ENCODE measurements around the gene METTL2B.
"Not testable (repeated sequence)": the region's sequence is repeated elsewhere in the genome, so short reads cannot be mapped to it uniquely, and the experiment has no call there.

Gene METTL2B

DNA sequence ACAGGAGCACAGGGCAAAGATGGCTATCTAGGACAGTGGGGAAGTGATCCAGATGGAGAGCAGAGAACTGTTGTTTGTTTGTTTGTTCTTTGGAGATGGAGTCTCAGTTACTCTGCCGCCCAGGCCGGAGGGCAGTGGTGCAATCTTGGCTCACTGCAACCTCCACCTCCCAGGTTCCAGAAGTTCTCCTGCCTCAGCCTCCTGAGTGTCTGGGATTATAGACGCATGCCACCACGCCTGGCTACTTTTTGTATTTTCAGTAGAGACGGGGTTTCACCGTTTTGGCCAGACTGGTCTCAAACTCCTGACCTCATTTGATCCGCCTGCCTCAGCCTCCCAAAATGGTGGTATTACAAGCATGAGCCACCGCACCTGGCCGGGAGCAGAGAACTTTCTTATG is 20.9 kb downstream of the METTL2B start:
- no peak for DNase-seq (ENCODE audit: low read depth)
- no peak overlapping the region for H3K4me3 ChIP-seq (ENCODE audit: control insufficient read depth, low read depth, low read length)

DNA sequence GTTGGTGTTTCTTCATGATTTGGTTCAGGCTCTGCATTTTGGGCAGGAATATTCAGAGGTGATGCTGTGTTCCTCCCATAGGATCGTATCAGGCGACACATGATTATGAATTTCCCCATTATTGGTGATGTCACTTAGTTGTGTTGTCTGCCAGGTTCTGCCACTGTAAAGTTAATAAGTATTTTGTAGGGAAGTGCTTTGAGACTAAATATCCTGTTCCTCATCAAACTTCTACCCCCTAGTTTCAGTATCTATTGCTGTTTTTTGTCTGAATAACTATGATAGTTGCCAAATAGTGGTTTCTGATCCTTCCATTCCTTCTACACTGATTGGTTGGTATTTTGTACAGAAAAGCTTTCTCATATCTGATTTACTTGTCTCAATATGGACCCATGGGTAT is 28.9 kb downstream of the METTL2B start:
- H3K4me3 ChIP-seq (ENCODE audit: control insufficient read depth, low read depth, low read length); DNase-seq (ENCODE audit: low read depth): not testable (repeated sequence)

More for the DNA sequence above, 20.9 kb downstream of the METTL2B start:
- TF ChIP-seq, protein P1, sequence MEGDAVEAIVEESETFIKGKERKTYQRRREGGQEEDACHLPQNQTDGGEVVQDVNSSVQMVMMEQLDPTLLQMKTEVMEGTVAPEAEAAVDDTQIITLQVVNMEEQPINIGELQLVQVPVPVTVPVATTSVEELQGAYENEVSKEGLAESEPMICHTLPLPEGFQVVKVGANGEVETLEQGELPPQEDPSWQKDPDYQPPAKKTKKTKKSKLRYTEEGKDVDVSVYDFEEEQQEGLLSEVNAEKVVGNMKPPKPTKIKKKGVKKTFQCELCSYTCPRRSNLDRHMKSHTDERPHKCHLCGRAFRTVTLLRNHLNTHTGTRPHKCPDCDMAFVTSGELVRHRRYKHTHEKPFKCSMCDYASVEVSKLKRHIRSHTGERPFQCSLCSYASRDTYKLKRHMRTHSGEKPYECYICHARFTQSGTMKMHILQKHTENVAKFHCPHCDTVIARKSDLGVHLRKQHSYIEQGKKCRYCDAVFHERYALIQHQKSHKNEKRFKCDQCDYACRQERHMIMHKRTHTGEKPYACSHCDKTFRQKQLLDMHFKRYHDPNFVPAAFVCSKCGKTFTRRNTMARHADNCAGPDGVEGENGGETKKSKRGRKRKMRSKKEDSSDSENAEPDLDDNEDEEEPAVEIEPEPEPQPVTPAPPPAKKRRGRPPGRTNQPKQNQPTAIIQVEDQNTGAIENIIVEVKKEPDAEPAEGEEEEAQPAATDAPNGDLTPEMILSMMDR (conservative IDR thresholded peaks at IDR 0.05; ENCODE audit: control insufficient read depth, insufficient read depth, low read depth, low read length) = no peak

DNA sequence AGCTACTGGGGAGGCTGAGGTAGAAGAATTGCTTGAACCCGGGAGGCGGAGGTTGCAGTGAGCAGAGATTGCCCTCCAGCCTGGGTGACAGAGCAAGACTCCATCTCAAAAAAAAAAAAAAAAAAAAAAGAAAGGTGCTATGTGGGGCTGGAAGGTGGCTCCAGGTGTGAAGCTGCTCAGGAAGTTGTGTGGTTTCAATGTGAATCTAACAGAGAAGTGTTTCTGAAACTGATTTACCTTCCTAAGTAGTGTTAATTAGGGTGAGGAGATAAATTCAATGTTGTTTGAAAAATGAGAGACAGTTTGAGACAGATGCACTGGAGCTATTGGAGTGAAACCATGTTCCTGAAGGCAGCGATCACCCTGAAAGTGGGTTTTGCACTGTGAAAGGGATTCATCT is 30.3 kb downstream of the METTL2B start:
- not testable (repeated sequence) for H3K4me3 ChIP-seq (ENCODE audit: control insufficient read depth, low read depth, low read length); DNase-seq (ENCODE audit: low read depth)

DNA sequence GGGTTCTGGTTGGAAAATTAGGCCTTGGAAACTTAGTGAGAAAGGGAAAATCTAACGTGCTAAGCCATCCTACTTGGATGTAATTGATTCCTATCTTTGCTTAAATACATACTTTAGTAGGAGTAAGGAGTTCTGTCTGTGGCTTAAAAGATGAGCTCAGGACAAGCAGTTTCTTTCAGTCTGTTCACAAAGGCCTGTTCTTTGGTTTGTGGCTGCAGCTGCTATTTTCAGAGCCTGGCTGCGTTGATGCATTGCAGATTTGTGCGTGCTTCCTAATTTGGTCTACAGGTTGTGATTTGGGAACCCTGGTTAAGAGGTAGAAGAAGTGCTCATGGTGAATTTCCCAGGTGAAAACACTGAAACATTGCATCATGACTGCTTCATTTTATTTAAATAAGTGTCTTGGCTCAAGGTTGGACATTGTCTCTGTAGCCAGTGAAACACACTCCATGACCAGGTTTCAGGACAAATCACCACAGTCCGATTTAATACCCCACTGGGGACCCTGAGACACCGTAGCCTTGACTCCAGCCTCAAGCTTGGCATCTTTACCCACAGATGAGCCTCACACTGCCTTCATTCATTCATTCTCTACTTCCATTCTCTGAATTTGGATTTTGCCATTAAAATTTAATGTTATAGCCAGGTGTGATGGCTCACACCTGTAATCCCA is 30.9 kb downstream of the METTL2B start:
- DNase-seq (ENCODE audit: low read depth); H3K4me3 ChIP-seq (ENCODE audit: control insufficient read depth, low read depth, low read length): not testable (repeated sequence)

DNA sequence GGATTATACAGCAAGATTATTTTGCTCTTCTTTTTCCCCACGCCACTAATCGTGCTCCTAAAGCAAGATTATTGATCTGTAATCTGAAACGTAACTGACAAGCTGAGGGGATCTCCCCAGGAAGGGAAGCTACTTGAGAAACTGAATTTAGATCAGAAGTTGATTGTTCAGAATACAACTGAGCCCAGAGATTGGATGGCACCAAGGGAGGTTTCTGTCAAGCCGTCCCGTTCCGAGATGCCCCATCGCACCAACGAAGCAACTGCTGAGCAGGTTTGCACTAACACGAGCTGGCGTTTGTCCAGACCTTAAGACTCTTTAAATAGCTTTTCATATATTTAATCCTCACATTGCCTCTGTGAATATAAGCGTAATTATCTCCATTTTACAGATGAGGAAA is 35.1 kb downstream of the METTL2B start:
- H3K4me3 ChIP-seq (ENCODE audit: control insufficient read depth, low read depth, low read length); DNase-seq (ENCODE audit: low read depth): not testable (repeated sequence)

DNA sequence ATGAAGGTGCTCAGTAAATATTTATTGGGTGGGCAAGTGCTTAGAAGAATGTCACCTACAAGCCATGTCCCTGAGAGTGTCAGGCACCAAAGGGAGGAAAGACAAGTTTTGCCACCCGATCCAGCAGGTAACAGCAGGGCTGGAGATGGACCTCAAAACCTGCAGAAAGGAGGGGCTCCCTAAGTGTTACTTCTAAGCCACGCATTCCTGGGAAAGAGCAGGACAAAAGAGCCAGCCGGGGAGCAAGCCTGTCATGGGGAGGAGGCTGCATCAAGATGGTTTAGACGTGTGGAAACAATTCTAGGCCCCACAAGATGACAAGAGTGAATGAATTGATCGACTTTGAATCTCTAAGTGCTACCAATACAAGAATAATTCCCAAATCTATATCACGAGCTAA is 38.7 kb downstream of the METTL2B start:
- H3K4me3 ChIP-seq (ENCODE audit: control insufficient read depth, low read depth, low read length); DNase-seq (ENCODE audit: low read depth): not testable (repeated sequence)

DNA sequence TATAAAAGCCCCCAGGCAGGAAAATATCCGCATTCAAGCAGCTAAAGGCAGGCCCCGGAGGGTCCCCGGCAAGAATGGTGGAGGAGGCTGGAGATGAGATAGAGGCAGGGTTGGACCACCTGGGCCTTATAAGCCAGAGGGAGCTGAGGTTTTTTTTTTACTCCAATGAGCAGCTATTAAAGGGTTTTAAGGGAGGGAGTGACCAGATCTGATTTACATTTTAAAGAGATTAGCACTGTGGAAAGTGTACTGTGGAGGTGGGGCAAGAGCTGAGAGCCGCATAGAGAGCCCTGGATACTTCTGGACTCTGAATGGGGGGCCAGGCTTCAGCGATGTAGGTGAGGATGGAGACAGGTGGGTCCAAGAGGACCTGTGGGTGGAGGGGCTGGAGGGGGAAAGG is 40.5 kb downstream of the METTL2B start:
- not testable (repeated sequence) for DNase-seq (ENCODE audit: low read depth); H3K4me3 ChIP-seq (ENCODE audit: control insufficient read depth, low read depth, low read length)

DNA sequence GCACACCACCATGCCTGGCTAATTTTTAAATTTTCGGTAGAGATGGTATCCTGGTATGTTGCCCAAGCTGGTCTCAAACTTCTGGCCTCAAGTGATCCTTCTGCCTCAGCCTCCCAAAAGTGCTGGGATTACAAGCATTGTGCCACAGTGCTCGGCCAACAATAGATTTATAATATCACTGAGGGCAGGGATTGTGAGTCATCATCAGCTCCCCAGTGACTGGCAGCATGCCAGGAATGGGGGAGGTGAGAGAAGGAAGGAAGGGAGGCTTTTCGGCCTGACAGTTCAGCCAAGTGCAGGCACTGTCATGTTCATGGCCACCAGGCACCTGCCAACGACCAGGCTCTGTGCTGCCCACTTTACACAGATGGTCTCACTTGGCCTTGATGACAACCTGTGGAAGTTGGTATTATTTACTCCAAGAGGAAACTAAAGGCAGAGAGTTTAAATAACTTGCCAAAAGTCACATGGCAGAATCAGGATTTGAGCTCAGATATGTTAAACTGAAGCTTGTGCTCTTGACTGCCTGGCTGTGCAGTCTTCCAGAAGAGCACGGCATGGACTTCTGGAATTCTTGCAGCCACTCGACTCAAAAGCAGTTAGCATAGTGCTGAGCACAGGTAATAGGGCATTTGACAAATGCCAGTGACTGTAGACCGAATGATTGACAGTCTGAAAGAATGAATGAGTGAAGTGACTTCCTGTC is 46.8 kb downstream of the METTL2B start:
- H3K4me3 ChIP-seq (ENCODE audit: control insufficient read depth, low read depth, low read length) = not testable (repeated sequence)
- peak; percentile 75 for DNase-seq (ENCODE audit: low read depth)

DNA sequence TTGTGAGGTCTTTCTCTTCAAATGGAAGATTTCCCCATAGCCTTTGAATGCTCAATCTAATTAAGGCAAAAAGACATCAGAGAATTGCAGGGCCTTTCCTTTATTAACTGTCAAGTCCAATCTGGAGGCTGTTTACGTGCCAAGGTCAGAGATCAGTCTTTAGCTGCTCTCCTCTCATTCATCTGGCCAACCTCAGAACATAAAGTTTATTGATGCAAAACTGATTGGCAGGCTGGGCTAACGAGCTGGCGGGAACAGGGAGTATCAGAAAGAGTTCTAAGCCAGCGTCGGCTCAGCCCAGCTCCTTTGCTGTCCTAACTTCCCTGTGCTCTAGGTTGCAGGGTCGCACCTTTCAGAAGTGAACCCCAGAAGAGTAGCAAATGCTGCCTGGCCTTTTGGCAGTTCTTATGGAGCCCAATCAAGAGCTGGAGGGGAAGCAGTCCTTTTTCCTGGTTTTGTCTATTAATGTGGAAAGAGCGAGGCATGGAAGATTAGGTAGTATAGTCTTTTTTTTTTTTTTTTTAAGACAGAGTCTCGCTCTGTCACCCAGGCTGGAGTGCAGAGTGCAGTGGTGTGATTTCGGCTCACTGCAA is 47.5 kb downstream of the METTL2B start:
- H3K4me3 ChIP-seq (ENCODE audit: control insufficient read depth, low read depth, low read length); DNase-seq (ENCODE audit: low read depth): not testable (repeated sequence)

DNA sequence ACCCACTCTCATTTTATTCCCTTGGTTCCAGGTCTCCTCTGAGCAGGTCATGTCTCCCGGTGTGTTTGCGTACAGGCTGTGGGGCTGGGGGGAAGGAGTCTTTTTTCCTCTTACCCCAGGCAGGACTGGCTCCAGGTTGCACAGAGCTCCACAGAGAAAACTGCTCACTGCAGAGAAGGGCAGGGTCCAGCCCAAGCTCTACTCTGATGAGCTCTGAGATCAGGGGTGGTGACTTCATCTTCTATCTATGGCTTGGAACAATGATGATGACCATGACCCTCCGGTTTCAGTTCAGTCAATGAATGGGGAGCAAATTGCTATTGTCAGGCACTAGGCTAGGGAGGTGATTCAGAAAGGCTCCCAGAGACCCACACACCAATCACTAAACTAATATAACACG is 49.0 kb downstream of the METTL2B start:
- not testable (repeated sequence) for DNase-seq (ENCODE audit: low read depth); H3K4me3 ChIP-seq (ENCODE audit: control insufficient read depth, low read depth, low read length)

DNA sequence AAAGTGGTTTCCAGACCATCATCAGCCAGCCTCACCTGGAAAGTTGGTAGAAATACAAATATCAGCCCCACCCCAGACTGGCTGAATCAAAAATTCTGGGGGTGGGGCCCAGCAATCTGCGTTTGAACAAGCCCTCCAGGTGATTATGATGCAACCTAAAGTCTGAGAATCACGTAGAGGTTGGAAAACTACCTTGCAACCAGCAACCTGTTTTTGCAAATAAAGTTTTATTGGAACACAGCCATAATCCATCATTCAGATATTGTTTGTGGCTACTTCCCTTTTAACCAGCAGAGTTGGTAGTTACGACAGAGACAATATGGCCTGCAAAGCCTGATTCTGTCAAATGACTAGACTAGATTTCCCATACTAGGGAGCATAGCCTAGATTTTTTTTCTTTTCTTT is 49.5 kb downstream of the METTL2B start:
- DNase-seq (ENCODE audit: low read depth) = not testable (repeated sequence)

DNA sequence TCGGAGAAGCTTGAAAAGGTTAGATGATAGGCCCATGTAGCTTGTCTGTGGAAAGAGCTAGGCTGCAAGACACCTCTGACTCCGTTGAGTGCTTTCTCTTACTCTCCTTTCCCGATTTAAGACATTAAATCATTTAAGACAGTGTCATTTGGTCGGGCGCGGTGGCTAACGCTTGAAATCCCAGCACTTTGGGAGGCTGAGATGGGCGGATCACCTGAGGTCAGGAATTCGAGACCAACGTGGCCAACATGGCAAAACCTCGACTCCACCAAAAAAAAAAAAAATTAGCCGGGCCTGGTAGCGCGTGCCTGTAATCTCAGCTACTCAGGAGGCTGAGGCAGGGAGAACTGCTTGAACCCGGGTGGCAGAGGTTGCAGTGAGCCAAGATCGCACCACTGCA is 52.6 kb downstream of the METTL2B start:
- DNase-seq (ENCODE audit: low read depth); H3K4me3 ChIP-seq (ENCODE audit: control insufficient read depth, low read depth, low read length): not testable (repeated sequence)

More for the DNA sequence above, 49.5 kb downstream of the METTL2B start:
- not testable (repeated sequence) for H3K4me3 ChIP-seq (ENCODE audit: control insufficient read depth, low read depth, low read length)

DNA sequence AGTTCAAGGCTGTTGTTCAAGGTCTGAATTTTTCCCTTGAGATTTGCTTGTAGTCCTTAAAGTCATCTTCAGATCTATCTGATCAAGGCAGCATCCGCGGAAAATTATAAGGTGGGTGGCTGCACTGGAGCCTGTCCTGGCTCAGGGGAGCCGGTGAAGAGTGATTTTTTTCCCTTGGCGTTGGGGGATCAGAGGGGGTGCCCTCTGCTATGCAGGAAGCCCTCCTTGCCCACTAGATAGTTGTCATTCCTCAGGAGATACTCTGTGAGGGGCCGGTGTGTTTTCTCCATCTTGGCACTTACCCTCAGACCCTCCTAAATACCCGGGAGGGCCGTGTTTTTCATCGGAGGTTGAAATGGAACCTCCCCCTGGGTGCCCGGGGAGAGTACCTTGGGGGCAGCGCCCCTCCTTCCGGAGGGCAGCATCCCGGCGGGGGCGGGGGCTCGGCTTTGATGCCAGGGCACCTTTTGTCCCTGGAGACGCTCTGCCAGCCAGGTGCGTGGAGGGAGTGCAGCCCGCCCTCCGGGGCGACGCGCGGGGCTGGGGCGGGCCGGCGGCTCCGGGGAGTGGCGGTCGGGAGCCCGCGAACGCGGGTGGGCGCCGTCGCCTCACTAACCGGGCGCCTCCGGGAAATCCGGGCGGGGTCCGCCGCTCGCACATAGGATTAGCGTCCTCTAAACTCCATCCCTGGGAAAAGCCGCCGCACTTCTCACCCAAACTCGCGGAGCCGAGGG is 53.7 kb downstream of the METTL2B start:
- H3K4me3 ChIP-seq (ENCODE audit: control insufficient read depth, low read depth, low read length) = peak overlapping the region; percentile 53
- not testable (repeated sequence) for DNase-seq (ENCODE audit: low read depth)
